HG03097 (cell line): ENCODE measurements around the gene LRMDA.

ENCODE experiments used
- ATAC-seq: cut with Tn5 transposase; IDR thresholded peaks from one replicate; pipeline ENCODE4 v1.9.1; 2021; ENCODE audit not compliant: unreplicated experiment, low FRiP score

LRMDA gene

DNA sequence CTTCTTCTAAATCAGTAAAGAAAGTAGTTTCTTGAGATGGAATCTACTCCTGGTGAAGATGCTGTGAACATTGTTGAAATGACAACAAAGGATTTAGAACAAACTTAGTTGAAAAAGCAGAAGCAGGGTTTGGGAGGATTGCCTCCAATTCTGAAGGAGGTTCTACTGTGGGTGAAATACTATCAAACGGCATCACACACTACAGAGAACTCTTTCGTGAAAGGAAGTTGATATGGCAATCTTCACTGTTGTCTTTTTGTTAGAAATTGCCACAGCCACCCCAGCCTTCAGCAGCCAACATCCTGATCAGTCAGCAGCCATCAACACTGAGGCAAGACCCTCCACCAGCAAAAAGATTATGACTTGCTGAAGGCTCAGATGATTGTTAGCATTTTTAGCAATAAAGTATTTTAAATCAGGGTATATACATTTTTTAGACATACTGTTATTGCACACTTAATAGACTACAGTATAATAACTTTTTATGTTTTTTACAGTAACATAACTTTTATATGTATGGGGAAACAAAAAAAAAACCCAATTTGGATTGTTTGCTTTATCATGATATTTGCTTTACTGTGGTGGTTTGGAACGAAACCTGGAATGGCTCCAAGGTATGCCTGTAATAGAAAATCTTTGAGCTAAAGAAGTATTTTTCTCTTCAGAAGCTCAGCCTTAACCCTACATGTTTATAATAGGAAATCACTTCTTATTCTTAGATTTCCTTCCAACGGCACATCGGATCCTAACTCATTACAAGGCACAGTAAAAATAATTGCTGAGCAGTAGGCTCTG, 257.3 kb downstream of the LRMDA start:
- ATAC-seq: no peak

- no peak for ATAC-seq
These were observed 262.1 kb downstream of the LRMDA start for GRCh38 chr10:75693489-75693888.

GRCh38 chr10:75694269-75694668, 262.8 kb downstream of the LRMDA start:
- ATAC-seq: no peak

GRCh38 chr10:75694790-75695189, 263.4 kb downstream of the LRMDA start:
- ATAC-seq: no peak

DNA sequence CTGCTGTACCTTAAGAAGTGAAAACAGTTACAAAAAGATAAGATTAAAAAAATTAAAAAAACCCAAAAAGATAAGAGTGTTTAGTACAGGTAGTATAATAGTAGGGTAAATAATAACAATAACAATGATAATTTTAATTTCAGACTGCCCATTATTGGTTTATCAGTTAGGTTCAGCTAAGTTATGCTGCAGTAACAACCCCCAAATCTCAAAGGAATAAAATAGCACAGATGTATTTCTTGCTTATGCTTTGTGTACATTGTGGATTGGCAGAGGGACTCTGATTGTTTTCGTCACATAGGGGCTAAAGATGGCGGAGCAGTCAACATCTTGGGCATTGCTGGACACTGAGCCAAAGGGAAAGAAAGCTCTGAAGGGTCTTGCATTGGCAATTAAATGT, 264.6 kb downstream of the LRMDA start:
- ATAC-seq: no peak

DNA sequence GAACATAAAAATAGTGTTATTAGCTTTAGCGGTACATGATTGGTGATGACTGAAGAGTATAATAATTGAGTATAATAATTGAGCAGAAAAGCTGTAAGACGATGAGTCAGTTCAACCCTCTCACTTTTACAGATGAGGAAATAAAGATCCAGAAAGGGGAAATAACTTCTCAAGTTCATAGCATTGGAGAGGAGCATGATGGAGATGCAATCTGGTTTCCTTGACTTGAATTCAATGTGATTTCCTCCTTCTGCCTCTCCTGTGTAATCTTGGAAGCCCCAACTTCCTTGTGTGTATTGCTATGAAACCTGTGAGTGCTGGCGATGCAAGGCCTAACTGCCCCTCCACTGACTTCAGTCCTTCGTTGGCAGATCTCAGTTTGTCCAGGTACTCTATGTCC, 265.1 kb downstream of the LRMDA start:
- no peak for ATAC-seq

- no peak for ATAC-seq
These were observed 271.9 kb downstream of the LRMDA start for GRCh38 chr10:75703191-75703854.

DNA sequence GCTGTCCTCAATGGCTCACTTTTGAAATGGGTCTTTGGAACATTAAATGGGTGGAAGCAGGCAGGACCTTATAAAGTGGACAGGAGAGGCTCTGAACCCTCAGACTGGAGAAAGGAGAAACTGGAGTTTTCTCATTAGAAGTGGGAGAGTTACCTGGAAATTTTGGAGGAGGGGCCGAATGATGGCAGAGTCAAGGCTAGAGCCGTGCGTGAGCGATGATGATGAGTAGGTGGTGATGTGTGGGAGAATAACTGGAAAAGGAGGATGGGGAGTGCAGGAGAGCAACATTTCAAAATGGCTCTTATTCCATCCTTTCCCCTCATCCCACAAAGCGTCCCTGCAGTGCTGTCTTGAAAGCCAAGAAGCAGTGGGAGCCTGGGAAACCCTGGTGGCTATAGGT, 274.0 kb downstream of the LRMDA start:
- no peak for ATAC-seq

DNA sequence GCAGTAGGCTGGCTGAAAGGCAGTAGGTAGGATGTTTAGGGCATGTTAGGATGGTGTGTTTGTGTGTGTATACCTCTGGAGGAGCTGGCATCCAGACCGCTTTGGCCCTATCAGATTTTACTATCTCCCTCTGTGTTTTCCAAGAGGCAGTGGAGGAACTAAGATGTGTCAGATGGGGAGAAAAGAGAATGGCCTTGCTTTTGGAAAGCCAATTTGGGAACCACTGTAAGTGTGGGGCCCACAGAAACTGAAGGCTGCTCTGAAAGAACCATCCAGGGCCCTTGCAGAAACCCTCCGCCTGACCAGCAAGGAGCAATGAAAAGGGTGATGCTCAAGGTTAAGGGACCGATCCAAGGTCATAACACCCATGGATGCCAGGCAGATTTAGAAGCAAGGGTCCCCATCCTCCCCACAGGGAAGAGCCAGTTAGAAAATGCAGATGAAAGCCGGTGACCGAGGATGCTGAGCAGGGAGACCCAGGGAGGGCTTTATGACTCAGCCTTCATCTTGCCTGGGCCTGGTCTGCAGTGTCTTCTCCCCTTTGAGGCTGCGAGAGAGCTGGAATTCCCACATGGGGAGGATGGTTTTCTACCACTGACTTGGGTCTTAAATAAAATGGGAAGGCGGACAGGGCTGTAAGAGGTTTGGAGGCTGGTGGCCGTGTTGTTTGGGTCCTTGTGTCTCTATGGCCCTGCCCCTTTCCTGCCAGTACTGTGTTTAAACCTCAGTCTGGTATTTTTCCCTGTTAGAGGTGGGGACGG, 275.8 kb downstream of the LRMDA start:
- no peak for ATAC-seq

DNA sequence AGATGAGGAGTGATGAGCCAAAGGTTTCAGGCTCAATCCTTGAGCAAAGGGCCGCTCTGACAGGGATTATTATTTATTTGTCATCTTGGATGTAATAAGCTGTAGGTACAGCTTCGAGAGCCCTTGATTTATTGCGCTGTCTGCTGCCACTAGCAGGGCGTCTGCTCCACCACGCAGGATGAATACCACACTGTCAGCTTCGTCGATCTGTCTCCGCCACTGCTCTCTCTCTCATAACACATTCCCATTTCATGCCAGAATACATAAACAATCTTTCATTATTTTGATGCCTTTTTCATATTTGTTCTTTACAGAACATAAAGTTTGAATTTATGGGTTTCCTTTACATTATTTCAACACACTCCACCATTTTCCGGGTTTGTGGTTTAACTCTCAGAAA, 276.6 kb downstream of the LRMDA start:
- ATAC-seq: no peak

GRCh38 chr10:75709245-75709644, 277.8 kb downstream of the LRMDA start:
- no peak for ATAC-seq

DNA sequence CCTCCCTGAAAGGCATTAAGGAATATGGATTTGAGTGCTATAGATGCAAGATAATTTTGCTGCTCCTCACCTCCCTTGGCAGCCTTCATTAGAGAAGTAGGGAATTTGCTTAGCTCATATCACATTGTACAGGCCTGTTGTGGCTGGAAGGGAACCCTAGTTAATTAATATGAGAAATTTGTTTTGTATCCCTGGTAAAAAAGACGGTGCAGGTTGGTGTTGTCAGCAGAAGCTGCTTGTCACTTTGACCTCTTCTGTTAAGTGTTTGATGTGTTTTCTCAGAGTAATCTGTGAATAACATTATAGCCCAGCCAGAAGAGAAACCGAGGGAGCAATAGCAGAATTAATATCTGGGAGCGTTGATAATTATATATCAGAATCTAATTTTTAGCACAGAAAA, 278.4 kb downstream of the LRMDA start:
- ATAC-seq: no peak

GRCh38 chr10:75712242-75712880, 280.9 kb downstream of the LRMDA start:
- ATAC-seq: no peak

DNA sequence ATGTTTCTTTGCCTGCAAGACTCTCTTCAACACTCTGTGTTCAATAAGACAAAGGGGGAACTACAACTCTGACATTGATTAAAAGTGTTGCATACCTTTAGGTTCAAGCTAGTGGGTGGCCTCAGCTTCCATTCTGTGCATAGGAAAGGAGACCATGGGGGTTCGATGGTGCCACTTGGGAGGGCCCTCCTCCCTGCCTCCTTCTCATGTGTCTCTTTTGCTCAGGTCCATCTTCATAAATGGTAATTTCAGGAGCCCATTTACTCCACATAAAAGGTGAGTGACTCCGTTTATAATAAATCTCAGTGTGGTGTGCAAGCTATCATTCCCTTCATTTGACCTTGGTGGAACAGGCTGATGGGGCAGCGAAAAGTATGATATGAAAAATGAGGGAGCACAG, 285.1 kb downstream of the LRMDA start:
- no peak for ATAC-seq

DNA sequence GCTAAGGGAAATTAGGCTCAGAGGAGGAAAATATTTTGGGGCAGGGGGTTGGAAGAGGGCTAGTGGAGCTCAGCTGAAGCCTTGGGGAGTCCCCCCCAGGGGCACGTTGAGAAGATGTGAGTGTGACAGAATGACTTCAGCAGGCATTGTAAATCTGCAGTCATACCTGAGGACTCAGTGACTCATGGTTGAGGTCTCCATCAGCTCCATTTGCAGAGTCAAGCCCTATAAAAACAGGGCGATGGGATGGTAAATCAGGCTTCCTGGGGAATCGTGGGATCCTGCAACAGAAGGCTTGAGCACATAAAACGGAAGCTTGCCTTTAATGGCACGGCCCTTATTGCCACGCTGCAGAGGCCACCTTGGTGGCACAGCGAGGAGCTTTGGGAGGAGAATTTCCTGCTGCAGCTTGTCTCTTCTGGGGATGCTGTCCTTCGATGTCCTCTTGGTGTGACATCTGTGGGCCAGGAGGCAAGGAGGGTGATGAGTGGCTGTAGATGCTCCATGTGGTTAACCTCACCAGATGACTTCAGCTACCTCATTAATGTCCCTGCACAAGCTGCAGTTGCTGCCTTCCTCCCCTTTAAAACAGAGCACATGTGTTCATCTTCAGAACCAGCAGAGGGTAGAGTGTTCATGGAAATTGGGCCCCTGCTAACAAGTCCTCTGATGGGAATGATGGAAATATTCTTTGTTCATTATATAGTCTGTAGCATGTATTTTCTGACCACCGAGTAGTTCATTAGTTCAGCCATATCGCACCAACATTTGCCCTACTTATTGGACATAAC, 285.9 kb downstream of the LRMDA start:
- no peak for ATAC-seq

GRCh38 chr10:75718991-75719390, 287.6 kb downstream of the LRMDA start:
- ATAC-seq: no peak

DNA sequence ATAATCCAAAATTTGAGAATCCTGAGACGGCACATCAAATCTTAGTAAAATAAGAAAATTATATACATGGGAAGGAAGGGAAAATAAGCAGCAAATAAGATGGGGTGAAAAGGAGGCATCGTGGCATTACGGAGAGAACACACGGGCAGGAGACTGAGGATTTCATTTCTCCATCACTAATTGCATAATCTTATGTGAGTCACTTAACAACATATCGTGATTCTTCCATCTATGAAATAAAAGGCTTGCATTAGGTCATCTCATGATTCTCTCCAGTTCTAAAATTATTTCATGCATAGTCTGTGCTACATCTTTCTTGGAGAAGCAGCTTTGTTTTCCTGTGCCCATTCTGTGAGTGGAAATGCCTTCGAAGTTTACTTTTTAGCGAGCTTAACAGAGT, 288.7 kb downstream of the LRMDA start:
- ATAC-seq: no peak

GRCh38 chr10:75722020-75722419, 290.6 kb downstream of the LRMDA start:
- no peak for ATAC-seq

DNA sequence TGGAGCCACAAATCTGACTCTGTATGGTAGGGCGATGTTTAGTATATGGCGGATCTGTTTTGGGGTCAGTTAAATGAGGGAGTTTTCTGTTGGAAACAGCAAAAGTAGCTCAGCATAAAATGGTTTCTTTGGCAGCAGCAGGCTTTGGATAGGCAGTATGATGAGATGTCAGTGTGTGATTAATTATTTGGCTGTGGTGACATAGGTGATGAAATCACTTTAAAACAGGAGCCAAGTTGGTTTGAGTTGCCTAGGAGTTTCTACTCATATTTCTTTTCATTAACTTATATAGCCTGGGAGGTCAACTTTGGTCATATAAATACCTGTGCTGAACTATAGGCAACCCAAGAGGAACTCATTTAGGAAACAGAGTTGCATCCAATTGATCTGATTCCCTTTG, 291.2 kb downstream of the LRMDA start:
- ATAC-seq: no peak

GRCh38 chr10:75723319-75723980, 292.0 kb downstream of the LRMDA start:
- ATAC-seq: no peak
